ENCODE measurements around the gene PSMA1.
A peak's percentile ranks its signal among the peaks of the same experiment; 100 is the strongest.

Gene PSMA1

DNA sequence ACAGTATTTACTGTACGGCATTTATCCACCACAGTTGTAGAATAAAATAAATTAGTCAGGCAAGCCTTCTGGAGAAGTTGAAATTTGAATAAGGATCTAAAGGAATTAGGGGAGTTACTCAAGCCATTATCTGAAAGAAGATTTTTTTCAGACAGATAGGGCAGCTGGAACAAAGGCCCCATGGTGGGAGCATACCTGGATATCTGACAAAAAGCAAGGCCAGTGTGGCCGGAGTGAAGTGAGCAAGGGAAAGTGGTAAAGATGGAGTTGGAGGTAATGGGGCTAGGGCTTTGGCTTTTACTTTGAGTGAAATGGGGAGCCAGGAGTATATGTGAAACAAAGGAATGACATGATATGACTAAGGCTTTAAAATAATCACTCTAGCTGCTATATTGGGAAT is 45.7 kb upstream of the PSMA1 start:
- peaks cover 3% of the 10 kb centered on the region for H3K9me3 ChIP-seq (ENCODE audit: insufficient read depth, low read length, severe bottlenecking)
- no peak overlapping the region for H2AFZ ChIP-seq (ENCODE audit: low read depth, low read length)
- H3K4me3 ChIP-seq (ENCODE audit: low read depth in 1 of 2, low read length in 2 of 2), result no peak overlapping the region
- no peaks in the 10 kb centered on the region for H4K20me1 ChIP-seq (ENCODE audit: insufficient read depth, low read length)
- H3K36me3 ChIP-seq (ENCODE audit: insufficient read depth, low read length), result no peaks in the 10 kb centered on the region
- H3K27ac ChIP-seq (ENCODE audit: low read length), result no peak overlapping the region
- H3K9ac ChIP-seq (ENCODE audit: low read depth, low read length), result no peak overlapping the region
- no peak for DNase-seq
- H3K4me1 ChIP-seq (ENCODE audit: insufficient read depth, low read length), result peaks cover 9% of the 10 kb centered on the region; the same call in 1 of the 2 replicates
- ATAC-seq (ENCODE audit: insufficient read depth, low read depth), result no peak
- H3K27me3 ChIP-seq (ENCODE audit: insufficient read depth, low read length, poor library complexity), result no peaks in the 10 kb centered on the region
- H3K79me2 ChIP-seq (ENCODE audit: insufficient read depth, low read length), result no peaks in the 10 kb centered on the region
- TF ChIP-seq, protein P1, sequence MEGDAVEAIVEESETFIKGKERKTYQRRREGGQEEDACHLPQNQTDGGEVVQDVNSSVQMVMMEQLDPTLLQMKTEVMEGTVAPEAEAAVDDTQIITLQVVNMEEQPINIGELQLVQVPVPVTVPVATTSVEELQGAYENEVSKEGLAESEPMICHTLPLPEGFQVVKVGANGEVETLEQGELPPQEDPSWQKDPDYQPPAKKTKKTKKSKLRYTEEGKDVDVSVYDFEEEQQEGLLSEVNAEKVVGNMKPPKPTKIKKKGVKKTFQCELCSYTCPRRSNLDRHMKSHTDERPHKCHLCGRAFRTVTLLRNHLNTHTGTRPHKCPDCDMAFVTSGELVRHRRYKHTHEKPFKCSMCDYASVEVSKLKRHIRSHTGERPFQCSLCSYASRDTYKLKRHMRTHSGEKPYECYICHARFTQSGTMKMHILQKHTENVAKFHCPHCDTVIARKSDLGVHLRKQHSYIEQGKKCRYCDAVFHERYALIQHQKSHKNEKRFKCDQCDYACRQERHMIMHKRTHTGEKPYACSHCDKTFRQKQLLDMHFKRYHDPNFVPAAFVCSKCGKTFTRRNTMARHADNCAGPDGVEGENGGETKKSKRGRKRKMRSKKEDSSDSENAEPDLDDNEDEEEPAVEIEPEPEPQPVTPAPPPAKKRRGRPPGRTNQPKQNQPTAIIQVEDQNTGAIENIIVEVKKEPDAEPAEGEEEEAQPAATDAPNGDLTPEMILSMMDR (IDR thresholded peaks at IDR 0.05; ENCODE audit: borderline replicate concordance, extremely low read depth, low read length, poor library complexity, severe bottlenecking), result no peak
- no peak for TF ChIP-seq EZH2 (IDR thresholded peaks at IDR 0.05; ENCODE audit: borderline replicate concordance, low read depth, low read length, severe bottlenecking)
- no peak overlapping the region for H3K4me2 ChIP-seq (ENCODE audit: insufficient read depth, low read length)

DNA sequence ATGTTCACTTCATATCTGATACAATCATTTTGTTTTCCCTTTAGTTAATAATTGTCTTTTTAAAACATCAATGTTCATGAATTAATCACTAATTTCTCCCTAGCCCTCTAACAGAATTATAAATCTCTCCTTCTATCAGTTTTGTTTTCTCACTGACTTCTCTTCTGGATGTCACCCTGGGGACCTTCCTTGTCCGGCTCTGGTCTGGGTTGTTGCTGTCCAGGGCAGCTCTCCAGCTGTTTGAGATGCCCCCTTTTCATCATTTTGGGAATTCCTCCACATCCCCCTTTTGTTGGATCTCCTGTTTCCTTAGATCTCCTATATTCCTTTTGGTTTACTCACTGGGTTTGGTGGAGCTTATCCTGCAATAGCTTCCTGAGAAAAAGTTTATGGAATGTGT is 35.6 kb upstream of the PSMA1 start:
- H4K20me1 ChIP-seq (ENCODE audit: insufficient read depth, low read length), result no peaks in the 10 kb centered on the region
- H3K9me3 ChIP-seq (ENCODE audit: insufficient read depth, low read length, severe bottlenecking), result no peaks in the 10 kb centered on the region
- H3K79me2 ChIP-seq (ENCODE audit: insufficient read depth, low read length), result no peaks in the 10 kb centered on the region
- H3K4me3 ChIP-seq (ENCODE audit: low read depth in 1 of 2, low read length in 2 of 2), result peak overlapping the region in 1 of 2 experiments; percentile 4; a peak in 1 of 4 replicates
- no peak for ATAC-seq (ENCODE audit: insufficient read depth, low read depth)
- peak overlapping the region; percentile 49 for H3K4me2 ChIP-seq (ENCODE audit: insufficient read depth, low read length)
- no peak overlapping the region for H2AFZ ChIP-seq (ENCODE audit: low read depth, low read length)
- peak overlapping the region; percentile 84 for H3K27ac ChIP-seq (ENCODE audit: low read length)
- peak overlapping the region; percentile 40 for H3K9ac ChIP-seq (ENCODE audit: low read depth, low read length)
- no peak for DNase-seq
- peaks cover 34% of the 10 kb centered on the region for H3K4me1 ChIP-seq (ENCODE audit: insufficient read depth, low read length)
- H3K27me3 ChIP-seq (ENCODE audit: insufficient read depth, low read length, poor library complexity), result no peaks in the 10 kb centered on the region
- TF ChIP-seq EZH2 (IDR thresholded peaks at IDR 0.05; ENCODE audit: borderline replicate concordance, low read depth, low read length, severe bottlenecking), result no peak
- no peaks in the 10 kb centered on the region for H3K36me3 ChIP-seq (ENCODE audit: insufficient read depth, low read length)

DNA sequence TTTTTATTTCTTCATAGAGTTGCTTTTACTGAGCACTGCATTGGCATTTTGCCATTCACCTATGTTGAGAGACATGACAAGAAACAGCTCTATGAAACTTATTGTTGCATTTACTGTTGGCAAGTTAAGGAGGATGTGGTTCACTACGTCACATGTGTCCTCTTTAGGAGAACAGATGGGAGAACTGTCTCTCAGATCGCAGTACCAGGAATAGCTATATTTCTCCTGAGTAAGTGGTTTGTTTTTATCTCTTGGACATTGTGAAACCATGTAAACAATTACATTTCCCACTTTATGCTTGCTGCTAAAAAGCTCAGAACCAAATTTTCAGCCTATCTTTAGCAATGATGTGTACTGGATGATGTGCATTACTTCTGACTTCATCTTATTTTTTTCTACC is 34.8 kb upstream of the PSMA1 start:
- DNase-seq (peak; percentile 62), ATAC-seq (ENCODE audit: insufficient read depth, low read depth) (peak; percentile 98)
- TF ChIP-seq EZH2 (IDR thresholded peaks at IDR 0.05; ENCODE audit: borderline replicate concordance, low read depth, low read length, severe bottlenecking), result no peak
- TF ChIP-seq, protein P1 (IDR thresholded peaks at IDR 0.05; ENCODE audit: borderline replicate concordance, extremely low read depth, low read length, poor library complexity, severe bottlenecking), result no peak
- peak overlapping the region; percentile 84 for H3K27ac ChIP-seq (ENCODE audit: low read length)
- H3K4me3 ChIP-seq (ENCODE audit: low read depth in 1 of 2, low read length in 2 of 2), result 0 out of 4 replicates have a peak overlapping the region, but pooled peaks of 1 of the 2 experiments have one; percentile 2
- no peaks in the 10 kb centered on the region for H3K27me3 ChIP-seq (ENCODE audit: insufficient read depth, low read length, poor library complexity)
- H3K9me3 ChIP-seq (ENCODE audit: insufficient read depth, low read length, severe bottlenecking), result no peaks in the 10 kb centered on the region
- peaks cover 34% of the 10 kb centered on the region for H3K4me1 ChIP-seq (ENCODE audit: insufficient read depth, low read length)
- peak overlapping the region; percentile 49 for H3K4me2 ChIP-seq (ENCODE audit: insufficient read depth, low read length)
- H4K20me1 ChIP-seq (ENCODE audit: insufficient read depth, low read length), result no peaks in the 10 kb centered on the region
- H3K36me3 ChIP-seq (ENCODE audit: insufficient read depth, low read length), result no peaks in the 10 kb centered on the region
- peak overlapping the region; percentile 40 for H3K9ac ChIP-seq (ENCODE audit: low read depth, low read length)
- H2AFZ ChIP-seq (ENCODE audit: low read depth, low read length), result no peak overlapping the region
- H3K79me2 ChIP-seq (ENCODE audit: insufficient read depth, low read length), result no peaks in the 10 kb centered on the region

DNA sequence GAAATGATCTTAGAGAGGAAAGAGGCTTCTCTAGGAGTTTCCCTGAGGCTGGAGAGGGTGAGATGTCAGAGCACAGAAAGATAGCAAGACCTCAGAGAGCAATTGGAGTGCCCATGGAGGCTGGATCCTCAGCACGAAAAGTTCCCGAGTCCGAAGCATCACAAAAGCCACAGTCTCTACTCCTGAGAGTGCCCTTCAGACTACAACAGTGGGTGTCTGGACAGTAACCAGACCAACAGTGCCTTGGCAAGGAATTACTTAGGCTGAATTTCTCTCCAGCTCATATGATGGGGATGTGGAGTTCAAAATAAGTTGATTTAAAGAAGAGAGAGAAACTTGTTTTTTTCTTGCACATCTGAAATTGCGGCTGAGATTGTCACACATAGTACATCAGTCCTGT is 31.9 kb upstream of the PSMA1 start:
- no peaks in the 10 kb centered on the region for H3K9me3 ChIP-seq (ENCODE audit: insufficient read depth, low read length, severe bottlenecking)
- no peaks in the 10 kb centered on the region for H4K20me1 ChIP-seq (ENCODE audit: insufficient read depth, low read length)
- H3K79me2 ChIP-seq (ENCODE audit: insufficient read depth, low read length), result no peaks in the 10 kb centered on the region
- ATAC-seq (ENCODE audit: insufficient read depth, low read depth) (no peak), DNase-seq (no peak)
- no peak overlapping the region for H2AFZ ChIP-seq (ENCODE audit: low read depth, low read length)
- no peaks in the 10 kb centered on the region for H3K36me3 ChIP-seq (ENCODE audit: insufficient read depth, low read length)
- no peaks in the 10 kb centered on the region for H3K27me3 ChIP-seq (ENCODE audit: insufficient read depth, low read length, poor library complexity)
- TF ChIP-seq, protein P1 (IDR thresholded peaks at IDR 0.05; ENCODE audit: borderline replicate concordance, extremely low read depth, low read length, poor library complexity, severe bottlenecking), result no peak
- TF ChIP-seq EZH2 (IDR thresholded peaks at IDR 0.05; ENCODE audit: borderline replicate concordance, low read depth, low read length, severe bottlenecking), result no peak
- no peak overlapping the region for H3K9ac ChIP-seq (ENCODE audit: low read depth, low read length)
- no peak overlapping the region for H3K27ac ChIP-seq (ENCODE audit: low read length)
- no peak overlapping the region for H3K4me3 ChIP-seq (ENCODE audit: low read depth in 1 of 2, low read length in 2 of 2)
- peaks cover 34% of the 10 kb centered on the region for H3K4me1 ChIP-seq (ENCODE audit: insufficient read depth, low read length)
- no peak overlapping the region for H3K4me2 ChIP-seq (ENCODE audit: insufficient read depth, low read length)
